Measurements from ENCODE around the gene GINS1. TPM values are rescaled to one million over a fixed set of nuclear protein-coding genes. Genes with fewer than 3 reads are reported as not detected.

Gene GINS1
- total and polyA plus RNA-seq, 2 of the 8 experiments (the other 6 are each of a cell fraction or from before 2014, with no cell fraction given): 44.7 to 68.4 TPM

- Histone ChIP-seq H3K9me3 (ENCODE audit: insufficient read depth in 2 of 2, low read depth in 1 of 2, low read length in 1 of 2) (no peaks in the 10 kb centered on the region), H3K4ac (replicated peaks; ENCODE audit: insufficient read length, low read depth, low read length) (no peak overlapping the region), H2AFZ (ENCODE audit: low read length) (no peak overlapping the region), H3K56ac (replicated peaks; ENCODE audit: insufficient read length, low read depth, low read length) (no peak overlapping the region), H2AK5ac (ENCODE audit: low read depth, low read length) (no peak overlapping the region), H2BK120ac (replicated peaks; ENCODE audit: low read depth, low read length) (no peak overlapping the region), H3K18ac (ENCODE audit: extremely low read depth, low read length) (no peak overlapping the region), H3K4me3 (ENCODE audit: extremely low read depth in 1 of 4, insufficient read depth in 2 of 4, low read depth in 3 of 4, low read length in 4 of 4) (no peak overlapping the region), H4K5ac (ENCODE audit: insufficient read length, low read depth, low read length) (no peak overlapping the region), H4K91ac (replicated peaks; ENCODE audit: insufficient read length, low read length) (no peak overlapping the region), H3K4me2 (ENCODE audit: insufficient read depth in 1 of 2, low read depth in 2 of 2, low read length in 2 of 2) (no peak overlapping the region), H2BK15ac (ENCODE audit: low read length) (no peak overlapping the region), H4K20me1 (replicated peaks in 1 of 2; ENCODE audit: control insufficient read depth in 1 of 2, insufficient read depth in 2 of 2, low read length in 2 of 2) (peaks cover 2 to 33% of the 10 kb centered on the region in 2 experiments), H2BK5ac (ENCODE audit: low read depth, low read length) (no peak overlapping the region), H3K14ac (ENCODE audit: insufficient read length) (no peak overlapping the region), H3K79me2 (ENCODE audit: control insufficient read depth in 1 of 2, insufficient read depth in 2 of 2, low read length in 2 of 2) (peaks cover 17 to 90% of the 10 kb centered on the region in 2 experiments), H3K9ac (replicated peaks in 1 of 4; ENCODE audit: extremely low read depth in 1 of 4, low read depth in 3 of 4, low read length in 3 of 4) (no peak overlapping the region), H3K36me3 (ENCODE audit: control insufficient read depth in 2 of 4, insufficient read depth in 4 of 4, low read length in 3 of 4) (peaks cover 0 to 3% (median 1%) of the 10 kb centered on the region in 4 experiments; a peak in 2 of 8 replicates), H3K27ac (ENCODE audit: low read depth, low read length) (no peak overlapping the region), H2BK12ac (ENCODE audit: low read depth, low read length) (no peak overlapping the region), H3K23me2 (ENCODE audit: low read depth, low read length) (no peaks in the 10 kb centered on the region; the same call in 1 of the 2 replicates), H2BK20ac (ENCODE audit: low read length) (no peak overlapping the region), H3K79me1 (ENCODE audit: low read depth, low read length) (peaks cover 34% of the 10 kb centered on the region), H3K23ac (ENCODE audit: insufficient read length) (no peak overlapping the region), H4K8ac (ENCODE audit: extremely low read depth, insufficient read depth, low read length) (no peak overlapping the region), H3K27me3 (replicated peaks in 1 of 4; ENCODE audit: control insufficient read depth in 3 of 4, extremely low read depth in 1 of 4, insufficient read depth in 3 of 4, low read length in 3 of 4) (no peaks in the 10 kb centered on the region), H3K4me1 (replicated peaks in 1 of 4; ENCODE audit: control insufficient read depth in 3 of 4, insufficient read depth in 4 of 4, low read length in 3 of 4) (no peaks in the 10 kb centered on the region)
- ChIA-PET POLR2A (ENCODE audit: partially characterized antibody) (interaction anchor here (0.6 kb wide), 1 partner anchor 9 kb away, joined by 3 read pairs; no protein-coding TSS in a partner anchor), CTCF (ENCODE audit: partially characterized antibody) (interaction anchor here (0.7 kb wide), 1 partner anchor 25 kb away, joined by 3 read pairs; the partner anchor contains the start of gene GINS1)
- no peak for DNase-seq (ENCODE audit: low read depth in 1 of 2, low spot score in 2 of 2)
- 89% methylated on average over 5 of the region's 5 CpGs; no CpG with 5 or more reads in 1 of the 2 experiments for WGBS, 2 experiments (ENCODE audit: extremely low coverage in 1 of 2, insufficient coverage in 1 of 2, insufficient read length in 1 of 2, insufficient replicate concordance in 2 of 2, low coverage in 1 of 2, low lambda C conversion rate in 2 of 2, missing lambda C conversion rate in 1 of 2)
- no peak for FAIRE-seq
- TF ChIP-seq RAD21 (IDR thresholded peaks at IDR 0.05 in 1 of 2, conservative IDR thresholded peaks at IDR 0.05 in 1 of 2; ENCODE audit: low read depth in 2 of 2, low read length in 2 of 2) (no peak), FOSL1 (IDR thresholded peaks at IDR 0.05; ENCODE audit: insufficient read depth, low read depth, low read length) (no peak), YY1 (IDR thresholded peaks at IDR 0.05; ENCODE audit: low read depth, low read length) (no peak), SIX5 (IDR thresholded peaks at IDR 0.05; ENCODE audit: low read depth, low read length) (no peak), TAF1 (IDR thresholded peaks at IDR 0.05; ENCODE audit: low read depth, low read length) (no peak), TCF12 (IDR thresholded peaks at IDR 0.05; ENCODE audit: low read depth, low read length) (no peak), KDM4A (IDR thresholded peaks at IDR 0.05; ENCODE audit: low read depth, low read length, severe bottlenecking) (no peak), POU5F1 (IDR thresholded peaks at IDR 0.05; ENCODE audit: low read depth, low read length) (no peak)
Observed at GRCh38 chr20:25382704-25383370, 24.6 kb upstream of the GINS1 start.

Data from H1 (cell line).